Endothelial cell of hepatic sinusoid (primary cell): Measurements from ENCODE around the gene SP3.
"Not testable (repeated sequence)": the region's sequence is repeated elsewhere in the genome, so short reads cannot be mapped to it uniquely, and the experiment has no call there.

ENCODE experiments used
- in situ Hi-C: cut with HindIII; loops from 2 replicates; pipeline ENCODE4 v1.10.0; 2017; ENCODE audit warnings: low sequenced_read_pairs

Gene SP3

DNA sequence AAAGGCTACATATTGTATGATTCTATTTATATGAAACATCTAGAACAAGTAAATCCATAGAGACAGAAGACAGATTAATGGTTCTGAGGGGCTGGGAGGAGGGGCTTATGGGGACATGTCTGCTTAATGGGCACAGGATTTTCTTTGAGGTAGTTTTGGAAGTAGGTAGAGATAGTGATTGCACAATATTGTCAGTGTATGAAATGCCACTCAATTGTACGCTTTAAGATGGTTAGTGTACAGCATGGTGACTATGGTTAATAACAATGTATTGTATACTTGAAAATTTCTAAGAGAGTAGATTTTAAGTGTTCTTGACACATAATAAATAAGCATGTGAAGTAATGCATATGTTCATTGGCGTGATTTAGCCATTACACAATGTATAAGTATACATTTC lies 68.4 kb downstream of the SP3 start:
- in situ Hi-C loops, result no loop called here

DNA sequence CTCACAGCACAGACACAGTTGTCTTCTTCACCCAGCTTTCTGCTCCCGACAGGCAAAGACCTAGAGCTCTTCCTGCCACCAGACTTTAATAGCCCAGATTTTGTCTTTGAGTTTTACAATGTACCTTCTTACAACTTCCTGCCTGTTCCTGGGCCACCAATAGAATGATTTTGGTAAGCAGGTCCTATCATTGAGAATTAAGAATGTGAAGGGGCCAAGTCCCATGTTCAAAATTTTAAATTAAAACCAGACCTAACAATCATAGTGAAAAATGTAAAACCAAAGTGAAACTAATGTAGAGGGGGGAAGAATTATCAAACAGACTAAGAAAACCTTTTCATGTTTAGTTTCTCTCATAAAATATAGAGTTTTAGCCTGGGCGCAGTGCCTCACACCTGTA lies 72.8 kb downstream of the SP3 start:
- in situ Hi-C loops, result no loop called here

DNA sequence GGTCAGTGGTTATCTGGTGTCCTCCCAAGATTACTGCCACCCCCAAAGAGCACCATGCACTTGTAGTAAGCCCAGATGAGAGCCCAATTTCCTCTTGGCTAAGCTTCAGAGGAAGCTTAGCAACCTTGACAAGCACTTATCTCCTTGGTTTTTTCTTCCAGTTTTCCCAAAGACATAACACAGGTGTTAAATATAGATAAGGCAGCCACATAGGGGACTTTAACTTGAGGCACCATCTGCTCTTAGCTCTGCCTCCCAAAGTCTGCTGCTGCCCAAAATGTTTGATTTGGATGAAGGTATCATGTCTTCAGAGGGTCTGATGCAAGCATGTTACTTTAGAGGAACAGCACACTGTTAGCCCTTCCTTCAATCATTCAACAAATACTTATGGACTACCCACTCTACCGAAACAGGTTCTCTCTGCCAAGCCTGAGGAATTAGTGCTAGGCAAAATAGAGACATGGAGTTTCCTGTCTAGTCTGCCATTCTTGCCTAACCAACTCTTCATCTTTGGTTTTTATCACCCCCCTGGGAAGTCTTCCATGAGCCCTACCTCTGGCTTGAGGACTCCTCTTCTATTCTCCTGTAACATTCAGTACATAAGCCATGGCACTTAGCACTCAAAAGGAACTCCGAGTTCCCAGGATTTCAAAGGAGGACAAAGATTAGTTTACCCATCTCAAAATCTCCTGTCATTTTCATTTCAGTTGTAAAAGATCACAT lies 73.7 kb downstream of the SP3 start:
- in situ Hi-C loops, result no loop called here

DNA sequence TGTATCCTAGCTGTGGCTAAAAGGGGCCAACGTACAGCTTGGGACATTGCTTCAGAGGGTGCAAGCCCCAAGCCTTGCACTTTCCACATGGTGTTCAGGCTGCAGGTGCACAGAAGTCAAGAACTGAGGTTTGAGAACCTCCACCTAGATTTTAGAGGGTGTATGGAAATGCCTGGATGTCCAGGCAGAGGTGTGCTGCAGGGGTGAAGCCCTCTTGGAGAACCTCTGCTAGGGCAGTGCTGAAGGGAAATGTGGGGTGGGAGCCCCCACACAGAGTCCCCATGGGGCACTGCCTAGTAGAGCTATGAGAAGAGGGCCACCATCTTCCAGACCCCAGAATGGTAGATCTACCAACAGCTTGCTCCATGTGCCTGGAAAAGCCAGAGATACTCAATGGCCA lies 75.7 kb downstream of the SP3 start:
- in situ Hi-C loops, result not testable (repeated sequence)

DNA sequence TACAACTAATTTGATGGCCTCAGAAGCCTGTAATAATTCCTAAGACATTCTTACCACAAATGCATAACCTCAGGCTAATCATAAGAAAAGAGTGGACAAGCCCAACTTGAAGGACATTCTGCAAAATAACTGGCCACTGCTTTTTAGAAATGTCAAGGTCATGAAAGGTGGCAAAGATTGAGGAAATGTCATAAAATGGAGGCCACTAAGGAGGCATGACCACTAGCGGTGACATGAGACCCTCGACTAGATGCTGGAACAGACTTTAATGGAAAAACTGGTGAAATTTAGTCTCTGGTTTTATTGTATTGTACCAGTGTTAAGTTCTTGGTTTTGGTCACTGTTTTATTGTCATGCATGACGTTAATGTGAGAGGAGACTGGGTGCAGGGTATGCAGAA lies 78.6 kb downstream of the SP3 start:
- in situ Hi-C loops, result no loop called here

DNA sequence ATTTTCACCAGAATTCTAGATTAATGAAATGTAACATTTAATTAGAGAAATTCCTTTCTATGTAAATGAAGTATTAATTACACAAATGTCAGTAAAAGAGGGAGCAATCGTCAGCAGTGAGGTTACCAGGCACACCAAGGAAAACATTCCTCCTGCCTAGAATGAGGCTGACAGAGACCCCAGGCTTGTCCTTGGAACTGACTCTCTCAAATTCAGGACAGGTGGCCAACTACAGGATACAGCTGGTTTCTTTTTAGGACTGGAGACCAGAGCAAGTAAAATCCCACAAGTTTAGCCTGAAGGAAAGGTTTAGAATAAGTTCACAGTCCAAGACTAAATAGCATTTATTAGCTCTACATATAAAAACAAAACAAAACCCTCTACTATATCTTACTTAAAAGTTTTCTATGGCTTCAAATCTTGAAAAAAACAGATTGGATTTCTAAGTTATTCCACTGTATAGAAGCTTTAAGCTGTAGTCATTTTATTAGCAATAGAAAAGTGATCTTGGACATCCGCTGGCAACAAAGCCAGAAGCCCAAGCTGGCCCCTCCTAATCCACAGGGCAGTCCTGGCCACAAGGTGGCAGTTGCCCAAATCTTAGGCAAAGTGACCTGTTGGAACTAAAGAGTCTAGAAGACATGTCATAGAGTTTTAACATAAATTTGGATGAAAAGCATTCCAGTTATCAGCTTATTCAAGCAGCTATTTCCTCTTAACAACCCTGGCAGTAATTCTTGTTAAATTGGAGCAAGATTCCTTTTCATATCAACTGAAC lies 81.0 kb downstream of the SP3 start:
- in situ Hi-C loops, result loop anchor here (5.0 kb wide), 1 partner anchor 48 kb away; no protein-coding TSS in a partner anchor

DNA sequence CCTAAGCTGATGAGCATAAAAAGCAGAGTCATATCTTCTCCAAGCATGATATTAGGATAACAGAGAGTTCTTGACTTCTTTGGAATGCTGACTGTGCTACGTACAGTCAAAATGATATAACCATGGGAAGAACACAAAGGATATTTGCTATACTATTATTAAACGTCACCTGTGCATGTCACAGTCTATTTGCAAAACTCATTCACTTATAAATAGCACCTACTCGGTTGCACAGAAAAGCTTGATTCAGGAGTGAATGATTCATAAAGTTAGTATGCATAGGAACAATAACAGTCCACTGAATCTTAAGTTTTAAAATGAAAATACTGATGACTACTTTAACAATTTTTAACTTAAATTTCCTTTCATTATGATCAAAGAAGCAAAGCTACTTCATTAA lies 83.3 kb downstream of the SP3 start:
- in situ Hi-C loops, result loop anchor here (5.0 kb wide), 1 partner anchor 50 kb away; no protein-coding TSS in a partner anchor

DNA sequence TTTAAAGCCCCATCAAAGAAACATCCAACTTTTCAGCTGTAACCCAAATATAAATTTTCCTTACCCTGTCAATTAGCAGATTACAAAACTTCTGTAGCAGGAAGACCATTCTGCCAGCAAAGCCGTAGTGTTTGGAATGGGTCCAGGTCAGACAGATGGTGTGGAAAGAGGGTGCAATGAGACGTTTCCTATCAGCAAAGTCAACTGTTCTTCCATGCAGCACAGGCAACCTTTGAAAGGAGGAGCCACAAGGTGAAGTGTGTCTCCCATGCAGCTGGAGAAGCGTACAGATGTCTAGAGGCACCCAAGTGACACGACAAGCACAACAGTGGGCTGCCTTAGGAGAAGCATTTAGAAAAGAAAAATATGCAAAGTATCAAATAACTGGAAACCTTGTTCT lies 83.7 kb downstream of the SP3 start:
- in situ Hi-C loops, result loop anchor here (5.0 kb wide), 1 partner anchor 51 kb away; no protein-coding TSS in a partner anchor

DNA sequence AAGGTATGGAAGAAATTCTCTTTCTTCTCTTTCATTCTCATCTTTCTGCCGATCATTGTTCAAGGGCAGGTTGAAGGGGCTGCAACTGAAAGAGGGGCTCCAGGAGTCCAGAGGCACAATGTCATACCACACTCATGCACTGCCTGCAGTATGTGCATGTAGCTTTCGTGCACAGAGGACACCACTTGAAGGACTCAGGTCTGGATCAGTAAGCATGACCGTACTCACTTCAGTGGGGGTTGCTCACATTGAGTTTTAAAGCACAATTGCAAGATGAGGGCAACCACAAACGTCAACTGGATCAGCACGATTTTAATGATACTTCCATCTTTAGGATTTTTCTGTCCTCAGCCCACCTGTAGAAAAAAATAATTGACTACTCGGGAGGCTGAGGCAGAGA lies 84.6 kb downstream of the SP3 start:
- in situ Hi-C loops, result loop anchor here (5.0 kb wide), 1 partner anchor 52 kb away; no protein-coding TSS in a partner anchor

DNA sequence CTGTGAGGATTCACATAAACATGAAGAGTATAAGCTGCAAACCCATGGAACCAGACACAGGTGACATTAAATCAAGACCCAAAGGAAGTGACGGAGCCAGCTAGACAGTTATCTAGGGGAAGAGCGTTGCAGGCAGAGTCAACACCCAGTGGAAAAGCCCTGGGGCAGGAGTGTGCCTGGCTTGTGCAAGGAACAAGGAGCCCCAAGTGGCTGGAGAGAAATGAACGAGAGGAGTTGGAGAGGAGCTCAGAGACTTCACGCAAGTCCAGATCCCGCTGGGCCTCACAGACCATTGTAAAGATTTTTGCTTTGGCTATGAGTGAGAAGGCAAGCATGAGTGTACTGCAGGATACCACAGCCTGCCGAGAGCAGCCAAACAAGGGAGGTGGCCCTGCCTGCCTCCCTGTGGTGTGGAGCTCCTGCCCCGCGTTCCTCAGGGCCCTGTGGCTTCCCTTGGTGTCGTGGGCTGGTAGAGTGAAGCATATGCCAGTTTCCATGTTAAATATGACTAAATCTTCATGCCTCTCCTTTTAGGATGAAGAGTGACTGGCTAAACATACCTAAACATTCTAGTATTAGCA lies 88.2 kb downstream of the SP3 start:
- in situ Hi-C loops, result no loop called here

DNA sequence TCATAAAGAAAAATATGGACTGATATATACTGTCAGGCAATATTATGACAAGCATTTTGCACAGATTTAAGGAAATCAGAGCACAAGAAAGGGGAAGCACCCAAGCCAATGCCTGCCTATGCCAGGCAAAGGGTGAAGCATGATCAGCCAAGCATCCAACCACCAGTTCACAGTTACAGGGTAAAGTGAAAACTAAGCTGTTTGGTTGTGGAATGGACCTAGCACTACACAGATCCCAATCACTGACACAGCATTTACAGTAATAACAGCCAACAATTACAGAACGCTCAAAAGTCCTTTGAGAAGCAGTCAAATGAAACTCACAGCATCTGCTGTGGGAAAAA lies 90.3 kb downstream of the SP3 start:
- in situ Hi-C loops, result no loop called here

DNA sequence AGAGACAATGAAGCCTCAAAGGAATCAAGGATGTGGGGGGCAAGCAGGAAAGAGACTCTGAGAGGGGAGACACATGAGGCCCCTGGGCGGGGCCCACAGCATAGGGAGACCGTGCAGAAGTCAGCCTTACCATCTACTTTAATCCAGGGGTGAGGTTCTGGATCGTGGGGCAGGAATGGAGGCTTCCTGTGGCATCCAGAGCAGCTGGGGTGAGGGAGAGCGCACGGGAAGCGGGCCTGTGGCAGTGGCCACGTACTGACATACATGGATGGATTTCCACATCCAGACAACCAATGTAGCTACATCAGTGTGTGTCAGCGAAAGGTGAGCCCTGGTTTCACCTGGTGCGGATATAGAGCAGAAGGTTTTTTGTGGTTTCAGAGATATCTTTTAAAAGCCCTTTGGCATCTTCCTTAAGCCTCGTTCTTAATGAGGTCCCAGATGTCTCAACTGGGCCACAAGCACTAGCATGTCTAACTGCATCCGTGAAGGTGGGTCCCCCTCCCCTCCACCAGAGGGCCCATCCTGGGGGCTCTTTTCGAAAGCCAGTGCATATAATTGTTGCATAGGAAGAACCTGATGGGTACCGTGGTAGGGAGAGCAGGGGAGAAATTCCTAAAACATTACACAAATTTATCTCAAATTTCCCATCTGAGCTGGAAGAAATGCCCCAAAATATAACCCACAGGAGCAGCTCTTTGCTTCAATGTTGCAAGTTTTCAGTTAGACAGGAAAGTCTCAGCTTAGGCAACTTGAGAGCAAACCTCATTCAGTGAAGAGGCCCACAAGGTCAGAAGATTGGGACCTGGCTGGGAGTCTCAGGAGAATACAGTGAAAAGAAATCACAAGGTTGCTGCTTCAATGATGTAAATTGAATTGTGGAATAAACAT lies 90.9 kb downstream of the SP3 start:
- in situ Hi-C loops, result no loop called here

DNA sequence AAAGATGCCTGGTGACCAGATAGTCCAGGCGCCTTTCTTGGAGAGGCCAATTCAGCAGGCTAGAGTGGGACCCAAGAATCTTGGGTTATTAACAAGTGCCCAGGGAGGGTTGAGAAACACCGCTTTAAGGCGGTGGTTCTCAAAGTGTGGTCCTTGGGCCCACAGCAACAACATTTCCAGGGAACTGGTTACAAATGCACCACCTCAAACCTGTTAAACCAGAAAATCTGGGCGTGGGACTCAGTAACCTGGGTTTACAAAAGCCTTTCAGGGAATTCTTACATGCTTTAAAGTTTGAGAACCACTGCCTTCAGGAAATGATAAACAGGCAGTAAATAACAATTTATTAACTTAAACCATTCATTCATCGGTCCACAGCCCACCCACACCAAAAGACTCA lies 92.5 kb downstream of the SP3 start:
- in situ Hi-C loops, result no loop called here

DNA sequence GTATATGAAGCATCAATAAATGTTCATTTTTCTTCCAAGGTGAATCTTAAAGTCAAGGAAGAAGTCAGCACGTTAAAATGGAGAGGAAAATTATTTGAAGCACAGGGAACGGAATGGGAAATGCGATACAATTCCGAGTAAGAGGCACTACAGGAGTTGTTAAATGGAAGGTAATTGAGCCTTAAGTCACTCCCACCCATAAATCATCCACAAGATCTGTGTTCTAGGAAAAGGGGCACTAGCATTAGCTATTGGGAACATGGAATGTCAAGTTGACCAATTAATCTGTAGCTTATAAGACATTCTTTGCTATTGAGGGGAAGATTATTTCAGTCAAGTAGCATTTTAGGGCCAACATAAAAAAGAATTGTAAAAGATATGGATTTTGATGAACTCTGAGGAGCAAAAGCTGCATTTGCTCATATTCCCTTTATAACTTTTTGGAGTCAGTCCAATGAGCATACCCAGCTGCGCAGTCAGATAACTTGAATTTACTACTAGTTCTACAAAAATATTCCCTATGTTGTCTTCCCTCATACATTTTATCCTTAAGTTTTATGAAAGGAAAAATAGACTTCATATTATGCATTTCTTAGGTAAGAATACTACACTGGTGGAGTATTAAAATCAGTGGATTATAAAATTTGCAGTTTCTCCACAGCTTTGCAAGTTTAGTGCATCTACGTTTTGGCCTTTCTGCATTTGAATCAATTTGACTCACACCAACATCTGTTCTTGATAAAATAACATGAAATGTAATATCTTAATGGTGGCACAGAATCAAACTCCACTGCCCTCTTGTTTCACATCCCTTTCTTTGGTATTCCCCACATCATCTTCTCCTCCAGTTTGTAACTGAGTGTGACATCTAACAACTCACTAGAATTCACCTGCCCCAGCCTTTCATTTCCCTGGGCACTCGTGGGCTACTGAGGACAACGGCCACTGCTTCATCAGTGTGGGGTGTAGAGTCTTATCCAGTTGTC lies 95.6 kb downstream of the SP3 start:
- in situ Hi-C loops, result no loop called here

DNA sequence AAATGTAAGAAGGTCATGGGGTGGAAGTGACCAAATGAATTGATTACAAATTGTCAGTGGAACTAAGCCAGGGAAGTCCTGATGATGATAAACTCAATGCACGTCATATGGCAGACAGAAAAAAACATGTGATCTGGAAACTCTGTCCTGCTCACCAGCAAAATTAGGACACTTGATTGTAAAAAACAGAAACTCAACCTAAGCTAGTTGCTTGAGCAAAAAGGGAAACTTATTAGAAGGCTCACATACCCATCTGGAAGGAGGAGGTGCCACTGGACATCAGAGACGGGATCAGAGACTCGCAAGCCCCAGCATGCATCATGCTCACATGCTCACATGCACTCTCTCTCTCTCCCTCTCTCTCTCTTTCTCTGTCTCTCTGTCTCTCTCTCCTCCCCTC lies 96.8 kb downstream of the SP3 start:
- in situ Hi-C loops, result no loop called here

DNA sequence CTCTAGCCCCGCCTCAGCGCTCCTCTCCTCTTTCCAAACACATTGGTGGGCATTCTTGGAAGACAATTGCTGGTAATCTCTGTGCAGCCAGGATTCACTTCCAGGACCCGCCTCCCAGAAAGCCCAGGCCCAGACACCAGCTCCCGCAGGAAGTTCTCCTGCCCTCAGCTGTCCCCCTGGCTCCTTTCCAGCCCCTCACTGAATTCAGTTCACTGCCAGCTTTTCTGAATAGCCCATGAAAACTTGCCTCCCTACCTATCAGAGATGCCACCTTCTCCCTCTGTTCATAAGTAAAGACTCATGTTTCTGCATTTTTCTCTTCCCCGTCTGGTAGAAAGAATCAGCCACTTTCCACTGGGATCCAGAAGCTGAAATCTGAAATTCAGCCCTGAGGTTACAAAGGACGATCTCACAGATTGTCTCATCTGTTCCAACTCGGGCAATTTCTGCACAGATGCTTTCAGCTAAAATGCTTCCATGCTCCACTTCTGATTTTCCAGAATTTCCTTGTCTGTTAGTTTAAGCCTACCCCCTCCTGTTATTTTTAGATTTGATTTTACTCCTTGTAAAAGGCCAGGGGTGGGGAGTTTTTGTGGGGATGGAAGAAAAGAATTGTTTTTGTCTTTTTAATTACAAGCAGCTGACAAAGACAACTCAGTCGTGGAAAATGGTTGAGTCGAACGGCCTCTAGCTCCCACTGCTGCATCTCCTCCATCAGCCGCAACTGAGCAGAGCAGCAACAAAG lies 98.1 kb downstream of the SP3 start:
- in situ Hi-C loops, result no loop called here

DNA sequence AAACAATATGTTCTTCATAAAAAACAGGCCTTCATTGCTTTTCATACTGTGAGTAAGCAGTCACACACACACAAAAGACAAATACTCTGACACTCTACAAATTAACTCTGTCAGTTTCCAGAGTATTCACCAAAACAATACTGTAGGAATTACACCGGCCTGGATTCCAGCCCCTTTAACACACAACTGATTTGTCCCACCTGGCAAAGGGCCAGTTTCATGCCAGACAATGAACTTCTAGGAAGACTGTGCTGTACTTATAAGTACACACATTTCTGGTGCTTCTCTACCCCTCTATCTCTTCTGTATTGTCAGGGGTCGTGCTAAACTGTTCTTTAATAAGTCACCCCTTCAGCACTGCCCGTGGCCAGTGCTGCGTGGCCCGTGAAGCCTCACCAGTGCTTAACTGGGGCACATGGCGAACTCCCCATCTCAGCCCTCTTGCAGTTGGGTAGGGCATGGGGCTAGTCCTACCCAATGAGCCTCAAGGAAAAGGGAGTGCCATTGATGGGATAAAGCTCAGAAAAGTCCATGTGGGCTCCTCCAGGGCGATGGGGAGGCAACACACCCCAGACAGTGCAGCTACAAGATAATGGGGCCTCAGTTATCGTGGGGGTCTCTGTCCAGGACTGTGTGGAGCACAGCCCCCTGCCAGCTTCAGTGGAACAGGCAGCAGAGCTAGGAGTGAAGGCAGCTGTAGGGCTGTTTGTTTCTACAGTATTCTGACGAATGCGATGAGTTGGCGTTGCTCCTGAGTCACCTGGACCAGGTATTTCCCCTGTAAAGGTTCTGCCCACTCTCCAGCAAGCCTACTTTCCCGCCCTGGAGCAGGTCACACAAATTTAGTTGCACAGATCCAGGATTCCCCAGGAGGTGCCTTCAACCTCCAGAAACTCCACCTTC lies 99.0 kb downstream of the SP3 start:
- in situ Hi-C loops, result no loop called here

DNA sequence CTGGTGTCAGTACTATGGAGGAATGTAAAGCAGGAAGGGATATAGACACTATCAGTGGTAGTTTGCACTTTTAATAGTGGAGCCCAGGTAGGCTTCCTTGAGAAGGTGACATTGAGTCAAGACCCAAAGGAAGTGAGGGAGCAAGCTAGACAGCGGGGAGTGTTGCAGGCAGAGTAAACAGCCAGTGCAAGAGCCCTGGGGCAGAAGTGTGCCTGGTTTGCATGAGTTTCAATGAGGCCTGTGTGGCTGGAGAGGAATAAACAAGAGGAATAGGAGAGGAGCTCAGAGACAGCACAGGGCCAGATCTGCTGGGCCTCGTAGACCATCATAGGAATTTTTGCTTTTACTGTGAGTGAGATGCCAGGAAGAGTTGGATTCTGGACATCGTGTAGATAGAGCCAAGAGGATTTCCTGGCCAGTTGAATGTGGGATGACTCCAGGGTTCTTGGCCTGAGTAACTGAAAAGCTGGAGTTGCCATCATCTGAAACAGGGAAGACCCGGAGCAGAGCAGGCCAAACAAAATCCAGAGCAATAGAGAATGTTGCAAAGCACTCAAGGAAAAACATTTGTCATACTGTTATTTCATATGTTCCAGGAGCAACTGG lies 102.5 kb downstream of the SP3 start:
- in situ Hi-C loops, result no loop called here
